Hypothalamus (tissue), 51 donors: ENCODE measurements around the gene GTSE1.
"Not testable (repeated sequence)": the region's sequence is repeated elsewhere in the genome, so short reads cannot be mapped to it uniquely, and the experiment has no call there.

Source experiments
- DNase-seq, 51 donors: peaks; one replicate each; lab custom pipeline; 2025; lab: John Stamatoyannopoulos, UW

GTSE1 gene

GRCh38 chr22:46292173-46292572 is 4.5 kb upstream of the GTSE1 start:
- DNase-seq, result no peak

GRCh38 chr22:46292732-46293131 is 3.9 kb upstream of the GTSE1 start:
- DNase-seq, result no peak

- peak in 19 of 51 donors; percentile 6 to 53 (median 31) for DNase-seq
Measured at GRCh38 chr22:46293577-46294260, 3.0 kb upstream of the GTSE1 start.

- DNase-seq, result no peak
Measured at GRCh38 chr22:46294784-46295183, 1.9 kb upstream of the GTSE1 start.

GRCh38 chr22:46295277-46295971 is 1.2 kb upstream of the GTSE1 start:
- DNase-seq, result no peak

- DNase-seq, result no peak
Measured at GRCh38 chr22:46297151-46297812, 612 bp downstream of the GTSE1 start.

GRCh38 chr22:46299101-46299500 is 2.4 kb downstream of the GTSE1 start:
- DNase-seq, result no peak

GRCh38 chr22:46300491-46300890 is 3.8 kb downstream of the GTSE1 start:
- DNase-seq, result no peak

GRCh38 chr22:46303347-46303965 is 6.8 kb downstream of the GTSE1 start:
- no peak for DNase-seq

- DNase-seq, result no peak
Measured at GRCh38 chr22:46308283-46308988, 11.8 kb downstream of the GTSE1 start.

GRCh38 chr22:46309526-46310085 is 12.9 kb downstream of the GTSE1 start:
- no peak for DNase-seq

GRCh38 chr22:46312056-46312455 is 15.4 kb downstream of the GTSE1 start:
- no peak for DNase-seq

GRCh38 chr22:46312848-46313247 is 16.2 kb downstream of the GTSE1 start:
- DNase-seq, result not testable (repeated sequence)

- no peak for DNase-seq
Measured at GRCh38 chr22:46315976-46316375, 19.3 kb downstream of the GTSE1 start.

- DNase-seq, result no peak
Measured at GRCh38 chr22:46317646-46318045, 21.0 kb downstream of the GTSE1 start.

- DNase-seq, result no peak
Measured at GRCh38 chr22:46318576-46318975, 21.9 kb downstream of the GTSE1 start.

GRCh38 chr22:46319319-46319718 is 22.6 kb downstream of the GTSE1 start:
- DNase-seq, result no peak

GRCh38 chr22:46320166-46320710 is 23.6 kb downstream of the GTSE1 start:
- no peak for DNase-seq

- no peak for DNase-seq
Measured at GRCh38 chr22:46320716-46321386, 24.2 kb downstream of the GTSE1 start.

- DNase-seq, result no peak
Measured at GRCh38 chr22:46322711-46323110, 26.0 kb downstream of the GTSE1 start.
